Activated T-helper 1 cell treated with anti-CD3 and anti-CD28 coated beads, Interleukin-2, amount 50 U/mL, for 16 hours (primary cell): Measurements from ENCODE around the gene FAM83B.
"Not testable (repeated sequence)": the region's sequence is repeated elsewhere in the genome, so short reads cannot be mapped to it uniquely, and the experiment has no call there.

Source experiments
- DNase-seq, 2 donors: peaks; one replicate each; pipeline ENCODE4 v3.0.0-alpha.2; 2020; ENCODE audit warnings: low read depth in 1 of 2, low spot score in 1 of 2

The FAM83B gene

GRCh38 chr6:54971825-54972224 lies 125.3 kb downstream of the FAM83B start:
- no peak for DNase-seq

GRCh38 chr6:54979161-54979560 lies 132.6 kb downstream of the FAM83B start:
- not testable (repeated sequence) for DNase-seq

GRCh38 chr6:54980511-54981275 lies 134.1 kb downstream of the FAM83B start:
- DNase-seq = no peak

- DNase-seq = no peak
Observed at GRCh38 chr6:54981276-54981609, 134.7 kb downstream of the FAM83B start.

- no peak for DNase-seq
Observed at GRCh38 chr6:54981647-54982046, 135.1 kb downstream of the FAM83B start.

GRCh38 chr6:54987633-54988290 lies 141.2 kb downstream of the FAM83B start:
- DNase-seq = no peak

GRCh38 chr6:54988576-54988975 lies 142.0 kb downstream of the FAM83B start:
- DNase-seq = no peak

- DNase-seq = no peak
Observed at GRCh38 chr6:54990001-54990400, 143.4 kb downstream of the FAM83B start.
